GM19193 (cell line): ENCODE results near the gene CDK9.

Experiments
- POLR2A ChIP-seq: IDR thresholded peaks from 4 replicates; pipeline ENCODE4 v1.6.1; 2011; ENCODE audit not compliant: insufficient read depth, insufficient read length; ENCODE audit errors: extremely low read depth

Gene CDK9

DNA sequence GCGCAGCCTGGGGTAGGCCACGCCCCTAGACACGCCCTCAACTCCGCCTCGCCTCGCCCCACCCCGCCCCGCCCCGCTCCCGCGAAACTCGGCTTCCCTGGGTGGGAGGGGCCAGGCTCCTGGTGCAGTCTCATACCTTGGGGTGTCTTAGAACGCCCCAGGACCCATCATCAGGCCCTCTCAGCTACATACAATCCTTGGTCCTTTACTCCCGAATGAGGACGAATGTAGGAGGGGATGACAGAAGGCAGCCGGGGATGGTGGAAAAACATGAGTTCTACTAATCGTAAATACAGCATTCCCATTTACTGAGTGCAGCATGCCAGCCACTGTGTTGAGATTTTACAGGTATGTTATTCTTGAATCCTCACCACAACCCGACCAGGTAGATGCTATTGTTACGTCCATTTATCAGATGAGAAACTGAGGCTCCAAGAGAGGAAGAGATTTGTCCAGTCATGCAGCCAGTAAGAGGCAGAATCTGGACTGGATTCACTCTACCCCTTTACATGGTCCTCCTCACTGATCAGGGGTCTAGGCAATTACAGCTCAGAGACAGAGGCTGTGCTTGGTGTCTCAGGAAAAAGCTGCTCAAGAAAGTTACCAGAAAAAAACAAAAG is 14.2 kb upstream of the CDK9 start:
- TF ChIP-seq POLR2A = no peak

DNA sequence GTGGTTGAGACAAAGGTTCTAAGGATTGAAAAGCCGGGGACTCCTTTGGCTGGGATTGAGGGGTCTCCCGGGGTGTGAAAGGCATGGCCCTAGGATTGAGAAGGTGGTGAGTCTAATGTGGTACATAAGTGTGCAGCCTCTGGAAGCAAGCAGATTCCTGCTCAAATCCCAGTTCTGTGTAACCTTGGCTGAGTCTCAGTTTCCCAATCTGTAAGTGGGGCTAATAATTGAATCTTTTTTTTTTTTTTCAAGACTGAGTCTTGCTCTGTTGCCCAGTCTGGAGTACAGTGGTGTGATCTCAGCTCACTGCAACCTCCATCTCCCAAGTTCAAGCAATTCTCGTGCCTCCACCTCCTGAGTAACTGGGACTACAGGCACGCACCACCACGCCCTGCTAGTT is 13.2 kb upstream of the CDK9 start:
- no peak for TF ChIP-seq POLR2A

DNA sequence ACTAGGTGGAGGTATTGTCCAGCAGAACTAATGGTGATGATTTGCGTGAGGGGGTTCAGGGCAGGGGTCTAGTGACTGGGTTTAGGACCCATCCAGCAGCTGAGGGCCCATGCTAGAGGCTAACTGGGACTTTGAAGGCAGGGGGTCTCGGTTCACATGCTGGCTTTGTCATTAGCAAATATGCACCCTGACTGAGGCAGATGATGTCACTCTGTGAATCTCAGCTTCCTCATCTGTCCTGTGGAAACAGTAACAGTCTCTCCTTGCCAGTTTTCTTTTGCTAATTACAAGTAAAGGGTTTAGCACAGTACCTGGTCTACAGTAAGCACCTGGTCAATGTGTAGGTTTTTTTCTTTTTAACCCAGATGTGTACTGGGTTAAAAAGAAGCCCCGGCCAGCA is 12.6 kb upstream of the CDK9 start:
- no peak for TF ChIP-seq POLR2A

DNA sequence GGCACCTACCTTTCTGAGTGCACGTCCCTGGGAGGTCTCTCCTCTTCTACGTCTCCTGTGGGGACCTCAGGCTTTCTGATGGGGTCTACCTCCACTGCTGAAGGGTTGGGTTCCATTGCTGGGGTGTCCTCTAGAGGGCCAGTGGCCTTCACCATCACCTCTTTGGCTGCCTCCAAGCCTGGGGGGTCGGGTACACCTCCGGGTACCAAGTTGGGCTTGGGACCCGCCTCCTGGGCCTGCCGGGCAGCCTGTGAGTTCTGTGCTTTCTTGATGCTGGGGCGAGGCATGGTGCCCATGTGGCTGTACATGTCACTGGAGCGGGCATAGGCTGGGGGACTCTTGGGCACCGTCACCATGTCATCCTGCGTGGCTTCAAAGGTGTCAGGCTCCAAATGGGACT is 11.9 kb upstream of the CDK9 start:
- no peak for TF ChIP-seq POLR2A

DNA sequence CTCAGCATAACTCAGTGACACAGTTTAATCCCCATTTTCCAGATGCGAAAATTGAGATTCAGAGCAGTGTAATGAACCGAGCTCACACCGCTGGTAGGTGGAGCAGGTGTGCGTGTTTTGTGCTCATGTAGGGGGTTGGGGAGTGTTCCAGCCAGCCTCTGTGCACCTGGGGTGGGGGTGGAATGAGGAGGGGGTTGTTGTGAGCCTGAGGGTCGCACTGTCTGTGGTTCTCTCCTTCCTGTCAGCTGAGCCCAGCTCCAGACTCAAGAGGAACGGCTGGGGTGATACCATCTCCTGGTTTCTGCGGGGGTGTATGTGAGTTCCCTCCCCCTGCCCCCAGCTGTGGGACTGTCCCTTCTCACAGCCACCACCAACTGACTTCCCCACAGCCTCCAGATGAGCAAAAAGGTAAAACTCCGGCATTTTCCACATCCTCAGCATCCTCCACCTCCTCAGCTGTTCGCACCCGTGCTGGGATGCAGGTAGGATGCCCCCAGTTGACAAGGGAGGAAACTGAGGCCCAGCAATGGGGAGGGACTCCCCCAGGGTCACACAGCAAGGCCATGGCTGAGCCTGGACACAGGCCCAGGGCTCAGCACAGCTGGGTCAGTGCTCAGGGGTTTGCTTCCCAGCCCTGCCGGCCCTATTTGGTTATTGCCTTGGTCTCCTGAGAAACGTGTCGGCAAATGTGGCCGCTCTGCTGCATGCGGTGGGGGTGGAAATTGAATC is 9.5 kb upstream of the CDK9 start:
- peak; percentile 46 for TF ChIP-seq POLR2A

DNA sequence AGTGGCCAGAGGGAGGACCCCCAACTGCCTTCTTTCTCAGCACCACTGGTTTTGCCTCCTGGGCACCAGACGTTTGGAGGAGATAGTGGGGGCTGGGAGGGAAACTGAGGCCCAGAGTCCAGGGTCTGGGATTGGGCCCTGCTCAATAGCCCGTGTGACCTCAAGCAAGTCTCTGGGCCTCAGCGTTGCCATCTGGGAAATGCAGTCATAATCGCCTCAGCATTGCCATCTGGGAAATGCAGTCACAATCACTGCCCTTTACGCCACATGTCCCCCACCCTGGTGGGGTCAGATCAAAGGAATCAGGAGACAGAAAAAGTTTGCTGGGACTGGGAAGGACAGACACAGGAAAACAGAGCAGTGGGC is 8.9 kb upstream of the CDK9 start:
- TF ChIP-seq POLR2A = no peak

DNA sequence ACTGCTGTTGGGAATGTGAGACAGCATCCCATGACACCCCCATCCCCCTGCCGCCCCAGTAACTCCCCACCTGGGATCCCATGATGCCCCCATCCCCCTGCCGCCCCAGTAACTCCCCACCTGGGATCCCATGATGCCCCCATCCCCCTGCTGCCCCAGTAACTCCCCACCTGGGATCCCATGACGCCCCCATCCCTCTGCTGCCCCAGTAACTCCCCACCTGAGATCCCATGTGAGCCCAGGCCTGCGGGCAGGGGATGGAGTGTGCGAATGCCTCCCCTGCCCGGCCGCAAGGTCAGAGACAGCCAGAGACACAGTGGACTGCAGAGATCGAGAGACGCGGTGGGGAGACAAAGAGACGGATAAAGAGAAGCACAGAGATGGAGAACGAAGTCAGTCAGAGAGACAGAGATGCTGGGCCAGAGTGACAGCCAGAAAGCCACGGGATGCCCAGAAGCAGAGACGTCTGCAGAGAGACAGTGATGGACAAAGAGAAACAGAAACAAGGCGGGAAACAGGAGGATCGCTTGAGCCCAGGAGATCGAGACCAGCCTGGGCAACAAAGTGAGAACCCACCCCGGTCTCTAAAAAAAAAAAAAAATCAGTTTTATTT is 8.4 kb upstream of the CDK9 start:
- no peak for TF ChIP-seq POLR2A

DNA sequence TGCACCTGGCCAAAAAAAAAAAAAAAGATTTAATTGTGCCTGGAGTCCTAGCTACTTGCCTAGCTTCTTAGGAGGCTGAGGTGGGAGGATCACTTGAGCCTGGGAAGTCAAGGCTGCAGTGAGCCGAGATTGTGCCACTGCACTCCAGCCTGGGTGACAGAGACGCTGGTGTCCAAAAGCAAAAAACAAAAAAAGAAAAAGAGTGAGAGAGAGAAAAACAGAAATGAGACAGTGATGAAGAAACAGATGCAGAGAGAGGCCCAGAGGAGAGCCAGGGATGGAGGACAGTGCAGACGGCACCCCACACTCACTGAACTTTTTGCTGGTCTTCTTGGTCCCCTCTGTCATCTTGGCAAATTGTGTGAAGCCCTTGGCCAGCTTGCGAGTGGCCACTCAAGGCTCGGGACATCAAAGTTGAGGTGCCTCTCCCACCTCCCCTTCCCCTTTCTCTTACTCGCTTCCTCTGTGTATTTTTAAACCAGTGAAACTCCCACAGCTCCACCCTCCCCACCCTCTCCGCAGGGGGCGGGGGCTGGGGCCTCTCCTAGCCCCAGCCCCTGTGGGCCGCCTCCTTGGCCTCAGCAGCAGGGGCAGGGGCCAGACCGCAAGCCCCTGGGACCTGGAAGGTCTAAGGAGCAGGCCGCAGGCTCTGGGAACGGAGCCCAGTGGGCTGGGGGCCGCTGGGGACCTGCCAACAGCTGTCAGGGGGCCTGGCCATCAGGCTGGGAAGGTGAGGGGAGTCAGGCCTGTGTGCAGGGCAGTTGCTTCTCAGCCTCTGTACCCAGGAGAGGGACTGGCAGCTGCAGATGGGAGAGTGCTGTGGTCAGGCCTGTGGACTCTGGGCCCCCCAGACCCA is 7.3 kb upstream of the CDK9 start, which contains the start of gene SH2D3C:
Gene SH2D3C (minus strand): TSS at position 387 of the 856 bp plus-strand sequence. CDS start 39 bp downstream, at position 348.
- TF ChIP-seq POLR2A = peak; percentile 64

DNA sequence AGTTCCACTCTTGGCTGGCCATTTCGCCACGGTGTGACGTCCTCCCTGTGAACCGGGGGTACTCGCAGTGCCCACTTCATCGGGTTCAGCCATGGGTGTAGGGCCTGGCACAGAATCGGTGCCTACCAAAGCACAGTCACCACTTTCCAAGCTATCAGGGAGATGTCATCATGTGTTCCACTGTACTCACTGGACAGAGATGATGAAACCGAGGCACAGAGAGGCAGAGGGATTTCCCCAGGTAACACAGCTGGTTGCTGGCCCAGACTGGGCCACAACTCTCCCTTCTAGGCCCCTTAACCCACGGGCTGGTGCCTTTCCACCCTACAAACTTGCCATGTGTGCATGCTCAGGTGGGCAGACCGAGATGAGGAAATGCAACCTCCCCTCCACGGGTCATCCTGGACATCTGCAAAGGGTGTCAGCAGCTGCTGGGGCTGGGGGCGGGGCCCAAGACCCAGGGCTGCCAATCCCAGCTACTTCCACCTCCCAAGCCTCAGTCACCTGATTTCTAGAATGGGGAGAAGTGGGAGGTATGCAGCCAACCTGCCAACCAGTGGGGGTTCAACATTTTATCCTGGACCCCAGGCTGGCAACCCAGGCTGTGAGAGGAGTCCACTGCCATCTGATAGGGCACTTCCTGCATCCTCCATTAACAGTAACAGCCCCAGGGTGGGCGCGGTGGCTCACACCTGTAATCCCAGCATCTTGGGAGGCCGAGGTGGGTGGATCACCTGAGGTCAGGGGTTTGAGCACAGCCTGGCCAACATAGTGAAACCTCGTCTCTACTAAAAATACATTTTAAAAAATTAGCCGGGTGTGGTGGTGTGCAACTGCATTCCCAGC is 6.5 kb upstream of the CDK9 start:
- TF ChIP-seq POLR2A = peak; percentile 39

DNA sequence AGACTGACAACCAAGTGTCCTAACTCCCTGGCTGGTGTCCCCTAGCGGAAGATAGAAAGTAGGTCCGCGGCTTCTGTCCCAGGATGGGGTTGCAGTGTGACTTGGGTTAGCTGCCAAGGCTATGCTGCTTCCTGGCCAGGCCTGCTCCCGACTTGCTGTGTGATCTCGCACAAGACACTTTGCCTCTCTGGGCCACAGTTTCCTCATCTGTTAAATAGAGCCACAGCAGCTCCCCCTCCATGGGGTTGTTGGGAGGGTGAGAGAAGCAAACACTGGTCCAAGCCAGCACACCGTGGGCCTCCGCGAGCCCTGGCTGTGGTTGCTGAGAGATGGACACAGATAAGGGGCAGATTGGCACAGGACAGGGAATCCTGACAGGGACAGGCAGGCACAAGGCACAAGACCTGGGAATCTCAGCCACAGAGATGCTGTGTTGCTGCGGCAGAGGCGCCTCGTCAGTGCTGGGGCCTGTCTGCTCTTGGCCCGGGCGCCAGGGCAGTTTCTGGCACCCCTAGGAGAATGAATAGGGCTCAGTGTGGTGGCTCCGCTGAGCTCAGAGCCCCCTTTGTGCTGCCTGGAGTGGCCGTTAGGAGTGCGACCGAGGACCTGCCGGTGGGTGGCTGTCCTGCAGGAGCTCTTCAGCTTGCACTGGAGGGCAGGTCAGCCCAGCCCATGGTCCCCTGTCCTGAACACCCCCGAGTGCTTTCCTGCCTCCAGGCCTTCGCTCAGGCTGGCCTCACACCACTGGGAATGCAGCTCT is 5.5 kb upstream of the CDK9 start:
- TF ChIP-seq POLR2A = no peak

DNA sequence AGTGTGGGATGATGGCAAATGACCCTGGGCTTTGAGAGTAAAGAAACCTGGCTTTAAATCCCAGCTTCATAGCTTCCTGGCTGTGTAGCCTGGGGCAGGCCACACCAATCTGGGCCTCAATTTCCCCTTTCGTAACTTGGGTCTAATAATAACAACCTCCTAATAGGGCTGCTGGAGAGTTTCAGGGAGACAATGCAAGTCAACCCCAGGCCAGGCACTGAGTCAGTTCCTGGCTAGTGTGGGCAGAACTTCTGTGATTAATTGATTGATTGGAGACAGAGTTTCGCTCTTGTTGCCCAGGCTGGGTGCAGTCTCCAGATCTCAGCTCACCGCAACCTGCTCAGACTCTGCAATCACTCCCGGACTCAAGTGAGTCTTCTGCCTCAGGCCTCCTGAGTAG is 4.0 kb upstream of the CDK9 start:
- no peak for TF ChIP-seq POLR2A

DNA sequence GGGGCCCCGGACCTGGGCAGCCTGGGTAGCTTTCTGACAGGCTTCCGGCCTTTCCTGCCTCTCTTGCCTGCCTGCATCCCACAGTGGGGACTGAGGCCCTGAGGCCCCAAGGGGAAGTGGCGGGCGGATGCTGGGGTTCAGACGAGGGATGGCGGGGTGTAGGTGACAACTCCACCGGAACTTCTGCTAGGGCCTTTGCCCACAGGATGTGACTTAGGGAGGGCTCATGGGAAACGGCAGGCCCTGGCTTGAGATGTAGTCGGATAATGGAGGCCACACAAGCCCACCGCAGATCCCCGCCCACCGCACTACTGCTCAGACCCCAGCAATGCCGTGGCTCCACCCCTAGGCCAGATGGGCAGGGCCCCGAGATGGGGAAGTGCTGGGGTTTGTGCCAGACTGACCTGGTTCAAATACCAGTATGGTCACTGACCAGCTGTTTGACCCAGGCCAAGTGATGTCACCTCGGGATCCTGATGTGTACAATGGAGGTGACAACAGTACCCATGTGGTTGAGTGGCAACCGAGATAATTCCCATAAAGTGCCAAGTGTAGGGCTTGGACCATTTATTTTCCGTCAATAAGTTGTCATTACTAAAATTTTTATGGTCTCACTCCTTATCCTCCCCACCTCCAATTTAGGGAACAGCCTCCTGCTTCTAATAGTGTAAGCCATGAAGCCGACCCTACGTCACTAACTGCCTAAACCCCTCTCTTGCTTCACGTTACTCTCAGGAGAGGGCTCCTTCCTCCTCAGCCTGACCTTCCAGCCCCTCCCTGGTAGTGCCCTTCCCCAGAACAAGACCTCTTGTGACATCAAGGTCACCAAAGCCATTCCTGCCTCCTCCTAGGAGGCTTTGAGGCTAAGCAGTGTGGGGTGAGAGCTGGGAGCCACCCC is 2.5 kb upstream of the CDK9 start:
- peak; percentile 51 for TF ChIP-seq POLR2A
